A673 (cell line): ENCODE measurements around the gene ROPN1. TPM values are rescaled to one million over a fixed set of nuclear protein-coding genes. Genes with fewer than 3 reads are reported as not detected.
"Not testable (repeated sequence)": the region's sequence is repeated elsewhere in the genome, so short reads cannot be mapped to it uniquely, and the experiment has no call there.

Source experiments
- BruUV-seq: library from RNA; stranded (reverse); fragments of 400-500 nt; replicated peaks from 2 replicates; lab custom pipeline; 2021; lab: Mats Ljungman, UMichigan
- CTCF ChIA-PET: fragments of 300-600 bp; sonication (Branson Sonifier 250); formaldehyde crosslinking; loops from one replicate; lab custom pipeline; 2022; ENCODE audit warnings: antibody characterized with exemption; lab: Charles Lee
- POLR2A ChIA-PET: fragments of 300-600 bp; sonication (Branson Sonifier 250); formaldehyde crosslinking; loops from one replicate; lab custom pipeline; 2022; ENCODE audit warnings: antibody characterized with exemption; ENCODE audit not compliant: low non-redundant PET; lab: Charles Lee
- DNase-seq: peaks from one replicate; pipeline ENCODE4 v3.0.0-alpha.2; 2015; ENCODE audit warnings: low spot score
- H3K27ac ChIP-seq: fragments of 200-600 bp; sonication (generic); 2 replicates; pipeline ENCODE4 v1.5.1; 2016; ENCODE audit warnings: mixed run types, low read depth, mild to moderate bottlenecking, mixed read lengths, antibody characterized with exemption, low read length; ENCODE audit not compliant: poor library complexity, severe bottlenecking
- H3K27me3 ChIP-seq: fragments of 200-600 bp; sonication (generic); replicated peaks from 2 replicates; pipeline ENCODE4 v1.6.1; 2017; ENCODE audit warnings: mixed run types, low read depth, mild to moderate bottlenecking, mixed read lengths, antibody characterized with exemption, low read length; ENCODE audit not compliant: insufficient read depth, poor library complexity
- H3K36me3 ChIP-seq: fragments of 200-600 bp; sonication (generic); 2 replicates; pipeline ENCODE4 v1.6.1; 2016; ENCODE audit warnings: mixed run types, mild to moderate bottlenecking, mixed read lengths, antibody characterized with exemption, low read length; ENCODE audit not compliant: insufficient read depth, poor library complexity, severe bottlenecking
- H3K4me1 ChIP-seq: fragments of 200-600 bp; sonication (generic); 2 replicates; pipeline ENCODE4 v1.6.1; 2017; ENCODE audit warnings: mixed run types, mild to moderate bottlenecking, mixed read lengths, antibody characterized with exemption, low read length; ENCODE audit not compliant: insufficient read depth, poor library complexity, severe bottlenecking
- H3K4me3 ChIP-seq: fragments of 200-600 bp; sonication (generic); 2 replicates; pipeline ENCODE4 v1.5.1; 2016; ENCODE audit warnings: low read depth, mixed run types, mild to moderate bottlenecking, mixed read lengths, low read length; ENCODE audit not compliant: poor library complexity, severe bottlenecking
- H3K9me3 ChIP-seq: fragments of 200-600 bp; sonication (generic); 2 replicates; pipeline ENCODE4 v1.6.1; 2016; ENCODE audit warnings: mixed run types, low read depth, mild to moderate bottlenecking, mixed read lengths, antibody characterized with exemption, low read length; ENCODE audit not compliant: poor library complexity, severe bottlenecking
- CTCF ChIP-seq: fragments of 300-800, 200-600 bp; sonication (generic); conservative IDR thresholded peaks from 2 replicates; pipeline ENCODE4 v1.5.1; 2017; ENCODE audit warnings: low read depth, mild to moderate bottlenecking, antibody characterized with exemption, low read length, moderate library complexity, mixed read lengths
- EZH2 ChIP-seq: fragments of 200-600 bp; sonication (generic); IDR thresholded peaks from 2 replicates; pipeline ENCODE4 v1.6.1; 2017; ENCODE audit warnings: borderline replicate concordance, low read depth, mild to moderate bottlenecking, mixed read lengths, antibody characterized with exemption, low read length; ENCODE audit not compliant: poor library complexity, severe bottlenecking
- intact Hi-C: fragments of 100-400 bp; cut with micrococcal nuclease; formaldehyde crosslinking; loops from one replicate; pipeline ENCODE4 v1.10.0; 2022; ENCODE audit not compliant: unreplicated experiment
- total RNA-seq: library from RNA; stranded (reverse); gene quantifications from 2 replicates; pipeline ENCODE4 v1.2.3, GENCODE V29; 2021

ROPN1 gene
- total RNA-seq, 1 experiment from 2014 or later, result not detected

- intact Hi-C loops, result loop anchor here (1.0 to 5.0 kb wide), 4 partner anchors 63 to 546 kb away; no protein-coding TSS in a partner anchor
- CTCF ChIA-PET, result interaction anchor here (1.0 to 1.7 kb wide), 2 partner anchors 265 to 364 kb away, joined by 3 to 4 read pairs; no protein-coding TSS in a partner anchor
- H3K36me3 ChIP-seq, result not testable (repeated sequence)
Measured at GRCh38 chr3:124016483-124016882, 24.6 kb upstream of the ROPN1 start.

DNA sequence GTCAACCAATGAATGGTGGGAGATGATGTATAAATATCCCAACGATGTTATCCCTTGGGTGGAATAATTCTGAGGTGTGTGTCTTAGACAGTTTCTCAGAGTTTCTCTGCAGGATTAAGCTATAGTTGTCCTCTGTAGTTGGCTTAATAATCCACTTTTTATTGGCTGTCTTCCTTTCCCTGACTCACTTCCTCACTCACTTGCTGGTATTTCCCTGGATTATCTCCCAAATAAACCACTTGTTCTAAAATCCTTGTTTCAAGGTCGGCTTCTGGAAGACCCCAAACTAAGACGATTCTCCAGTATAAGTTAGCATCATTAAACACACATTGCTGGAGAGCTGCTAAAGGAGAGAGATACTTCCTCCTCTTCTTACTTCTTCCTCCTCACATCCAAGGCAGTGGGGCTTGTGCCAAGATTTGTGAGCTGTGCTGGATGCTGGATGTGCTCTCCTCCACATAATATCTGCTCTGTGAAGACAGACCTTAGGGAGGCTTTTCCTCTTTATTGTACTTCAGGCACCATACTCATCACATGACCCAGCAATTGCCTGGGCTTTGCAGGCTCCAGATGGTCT is 22.5 kb upstream of the ROPN1 start:
- Histone ChIP-seq H3K36me3 (no peaks in the 10 kb centered on the region), H3K4me1 (no peaks in the 10 kb centered on the region), H3K27me3 (no peaks in the 10 kb centered on the region), H3K9me3 (no peaks in the 10 kb centered on the region), H3K4me3 (no peak overlapping the region), H3K27ac (no peak overlapping the region)
- POLR2A ChIA-PET, result no interaction called here
- no TSS peak for BruUV-seq
- DNase-seq, result no peak
- no peak for TF ChIP-seq CTCF
- intact Hi-C loops, result no loop called here
- CTCF ChIA-PET, result interaction anchor here (1.7 kb wide), 1 partner anchor 267 kb away, joined by 4 read pairs; no protein-coding TSS in a partner anchor

More at GRCh38 chr3:124016483-124016882, 24.6 kb upstream of the ROPN1 start:
- POLR2A ChIA-PET, result interaction anchor here (0.7 kb wide), 1 partner anchor 33 kb away, joined by 3 read pairs; no protein-coding TSS in a partner anchor
- peak; percentile 39 for DNase-seq
- H3K9me3 ChIP-seq, H3K27ac ChIP-seq, H3K27me3 ChIP-seq, H3K4me3 ChIP-seq, BruUV-seq, H3K4me1 ChIP-seq: not testable (repeated sequence)
- TF ChIP-seq CTCF, result peak; percentile 42; the same call in 1 of the 2 replicates

- BruUV-seq, H3K4me1 ChIP-seq, H3K36me3 ChIP-seq, intact Hi-C loops, CTCF ChIA-PET, POLR2A ChIA-PET, H3K27me3 ChIP-seq, H3K9me3 ChIP-seq, H3K27ac ChIP-seq, DNase-seq, H3K4me3 ChIP-seq: not testable (repeated sequence)
Measured at GRCh38 chr3:124008321-124008720, 16.4 kb upstream of the ROPN1 start.

DNA sequence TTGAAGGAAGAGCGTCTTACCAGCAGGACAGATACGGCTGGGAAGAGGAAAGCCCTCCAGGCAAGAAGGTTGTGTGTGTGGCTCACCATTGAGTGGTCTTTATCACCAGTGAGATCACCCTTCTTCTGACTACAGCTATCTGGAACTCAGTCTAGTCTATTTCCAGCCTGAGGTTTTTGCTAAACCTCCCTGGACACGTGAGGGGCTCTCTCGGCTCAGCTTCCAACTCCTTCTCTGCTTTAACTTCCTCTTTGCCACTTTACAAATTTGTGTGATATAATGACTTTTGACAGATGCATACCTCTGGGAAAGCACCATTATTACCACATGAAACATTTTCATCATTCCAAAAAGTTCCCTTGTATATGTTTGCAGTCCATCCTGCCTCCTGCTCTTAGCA is 15.3 kb upstream of the ROPN1 start:
- Histone ChIP-seq H3K4me3 (no peak overlapping the region), H3K27ac (no peak overlapping the region), H3K27me3 (peaks cover 7% of the 10 kb centered on the region), H3K9me3 (no peaks in the 10 kb centered on the region), H3K36me3 (no peaks in the 10 kb centered on the region), H3K4me1 (no peaks in the 10 kb centered on the region)
- no peak for DNase-seq
- intact Hi-C loops, result no loop called here
- ChIA-PET POLR2A (no interaction called here), CTCF (no interaction called here)
- TF ChIP-seq CTCF (no peak), EZH2 (no peak)
- BruUV-seq, result no TSS peak

GRCh38 chr3:124002405-124003079 is 10.6 kb upstream of the ROPN1 start:
- intact Hi-C loops, H3K4me1 ChIP-seq, CTCF ChIA-PET, BruUV-seq, POLR2A ChIA-PET, H3K9me3 ChIP-seq, H3K4me3 ChIP-seq, H3K27ac ChIP-seq, DNase-seq, H3K36me3 ChIP-seq: not testable (repeated sequence)
- H3K27me3 ChIP-seq, result peaks cover 29% of the 10 kb centered on the region
